Measurements from ENCODE around the gene DGKI. TPM values are rescaled to one million over a fixed set of nuclear protein-coding genes. Genes with fewer than 3 reads are reported as not detected.

The DGKI gene
- total RNA-seq, 1 experiment from 2014 or later: 0.15 TPM

- Histone ChIP-seq H2AFZ (ENCODE audit: low read depth, low read length, poor library complexity, severe bottlenecking) (no peak overlapping the region), H3K4me1 (ENCODE audit: control insufficient read depth in 1 of 2, insufficient read depth in 2 of 2, low read length in 2 of 2) (no peaks in the 10 kb centered on the region), H3K27ac (ENCODE audit: low read depth, low read length) (no peak overlapping the region), H3K9me3 (ENCODE audit: control insufficient read depth in 1 of 2, insufficient read depth in 1 of 2, low read depth in 1 of 2, low read length in 2 of 2) (no peaks in the 10 kb centered on the region), H4K20me1 (ENCODE audit: insufficient read depth) (no peaks in the 10 kb centered on the region), H3K9ac (ENCODE audit: low read length) (no peak overlapping the region), H3K9me2 (ENCODE audit: insufficient read depth) (no peaks in the 10 kb centered on the region), H3K79me2 (ENCODE audit: insufficient read depth, low read length) (no peaks in the 10 kb centered on the region), H3K4me3 (replicated peaks in 1 of 2; ENCODE audit: low read depth in 1 of 2, low read length in 2 of 2) (no peak overlapping the region), H3K36me3 (ENCODE audit: control insufficient read depth in 1 of 2, insufficient read depth in 2 of 2, low read length in 2 of 2) (no peaks in the 10 kb centered on the region), H3K27me3 (ENCODE audit: insufficient read depth, low read length) (no peaks in the 10 kb centered on the region), H3K4me2 (ENCODE audit: low read length) (no peak overlapping the region)
- ChIA-PET RAD21 (ENCODE audit: low non-redundant PET in 1 of 2, low total read pairs in 2 of 2, uncharacterized antibody in 2 of 2, unreplicated experiment in 2 of 2) (no interaction called here), POLR2A (no interaction called here), CTCF (no interaction called here)
- intact Hi-C loops (cut with micrococcal nuclease): no loop called here
- no TSS peak for BruUV-seq (replicated peaks)
- DNase-seq (ENCODE audit: low read depth, low spot score) (no peak), ATAC-seq (no peak)
- TF ChIP-seq EZH2phosphoT487 (IDR thresholded peaks at IDR 0.05; ENCODE audit: borderline replicate concordance) (no peak), SIN3A (IDR thresholded peaks at IDR 0.05; ENCODE audit: low read depth) (no peak), CBX3 (IDR thresholded peaks at IDR 0.05; ENCODE audit: low read depth) (no peak), YY1 (IDR thresholded peaks at IDR 0.05; ENCODE audit: extremely low read depth, insufficient replicate concordance, low read depth, low read length) (no peak), CEBPB (IDR thresholded peaks at IDR 0.05; ENCODE audit: low read depth) (no peak), ZNF274 (IDR thresholded peaks at IDR 0.05; ENCODE audit: low read depth, low read length) (no peak), EZH2 (IDR thresholded peaks at IDR 0.05) (no peak), FOSL1 (IDR thresholded peaks at IDR 0.05; ENCODE audit: low read depth) (no peak), SP1 (IDR thresholded peaks at IDR 0.05; ENCODE audit: low read depth) (no peak), POLR2AphosphoS5 (IDR thresholded peaks at IDR 0.05; ENCODE audit: low read depth, low read length) (no peak), RAD21 (IDR thresholded peaks at IDR 0.05; ENCODE audit: low read depth) (no peak), JUND (IDR thresholded peaks at IDR 0.05) (no peak), ATF3 (IDR thresholded peaks at IDR 0.05) (no peak), EGR1 (IDR thresholded peaks at IDR 0.05; ENCODE audit: low read depth) (no peak), POLR2A (IDR thresholded peaks at IDR 0.05; ENCODE audit: borderline replicate concordance, extremely low read depth, insufficient read depth, insufficient read length) (no peak), SRF (IDR thresholded peaks at IDR 0.05; ENCODE audit: low read depth) (no peak)
Observed at GRCh38 chr7:137564677-137565076, 282.1 kb downstream of the DGKI start.

Data from HCT116 (cell line).